ENCODE measurements around the gene TMEM25.
"Not testable (repeated sequence)": the region's sequence is repeated elsewhere in the genome, so short reads cannot be mapped to it uniquely, and the experiment has no call there.

The TMEM25 gene

DNA sequence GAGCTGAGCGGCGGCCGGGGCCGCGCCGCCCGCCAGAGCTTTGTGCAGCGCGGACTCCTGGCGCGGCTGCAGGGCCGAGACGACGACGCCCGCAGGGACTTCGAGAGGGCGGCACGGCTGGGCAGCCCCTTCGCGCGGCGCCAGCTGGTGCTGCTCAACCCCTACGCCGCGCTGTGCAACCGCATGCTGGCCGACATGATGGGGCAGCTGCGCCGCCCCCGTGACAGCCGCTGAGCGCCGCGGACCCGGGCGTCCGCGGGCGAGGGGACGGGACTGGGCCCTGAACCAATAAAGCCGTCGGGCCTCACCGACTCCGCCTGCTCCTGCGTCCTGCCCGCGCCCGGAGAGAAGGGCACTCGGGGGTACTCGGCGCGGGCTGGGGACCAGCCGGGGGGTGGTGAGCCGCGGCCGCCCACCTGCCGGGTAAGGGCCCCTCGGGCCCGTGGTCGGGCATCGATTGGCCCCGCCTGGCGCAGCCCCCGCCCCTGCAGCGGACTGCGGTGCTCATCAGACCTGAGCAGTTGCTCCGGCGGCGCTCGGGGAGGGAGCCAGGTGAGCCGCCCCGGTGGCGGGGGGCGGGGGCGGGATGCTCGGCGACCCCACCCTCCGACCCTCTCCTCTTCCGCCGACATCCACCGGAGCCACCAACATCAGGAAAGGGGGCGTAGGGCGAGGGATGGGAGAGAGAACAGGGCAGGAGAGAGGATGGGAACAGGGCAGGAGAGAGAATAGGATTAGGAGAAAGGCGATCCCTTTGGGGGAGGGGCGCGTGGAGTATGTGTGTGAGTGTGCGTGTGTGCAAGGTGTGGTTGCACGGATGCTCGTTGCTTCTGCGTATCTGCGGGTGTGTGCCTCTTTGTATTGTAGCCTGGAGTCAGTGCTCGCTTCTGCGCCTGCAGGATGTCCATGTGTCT, at the start of gene TMEM25:
TMEM25 (plus strand) TSS at position 510 of the 914 bp plus-strand sequence. CDS start 610 bp downstream, outside the sequence.
- peak; percentile 57 for DNase-seq (ENCODE audit: low spot score)

DNA sequence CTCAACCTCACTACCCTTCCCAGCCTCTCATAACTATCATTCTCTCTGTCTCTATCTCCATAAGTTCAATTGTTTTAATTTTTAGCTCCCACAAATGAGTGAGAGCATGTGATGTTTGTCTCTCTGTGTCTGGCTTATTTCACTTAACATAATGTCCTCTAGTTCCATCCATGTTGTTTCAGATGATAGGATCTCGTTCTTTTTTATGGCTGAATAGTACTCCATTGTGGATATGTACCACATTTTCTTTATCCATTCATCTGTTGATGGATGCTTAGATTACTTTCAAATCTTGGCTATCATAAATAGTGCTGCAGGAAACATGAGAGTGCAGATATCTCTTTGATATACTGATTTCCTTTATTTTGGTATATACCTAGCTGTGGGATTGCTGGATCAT, 49.8 kb upstream of the TMEM25 start:
- DNase-seq (ENCODE audit: low spot score) = not testable (repeated sequence)

DNA sequence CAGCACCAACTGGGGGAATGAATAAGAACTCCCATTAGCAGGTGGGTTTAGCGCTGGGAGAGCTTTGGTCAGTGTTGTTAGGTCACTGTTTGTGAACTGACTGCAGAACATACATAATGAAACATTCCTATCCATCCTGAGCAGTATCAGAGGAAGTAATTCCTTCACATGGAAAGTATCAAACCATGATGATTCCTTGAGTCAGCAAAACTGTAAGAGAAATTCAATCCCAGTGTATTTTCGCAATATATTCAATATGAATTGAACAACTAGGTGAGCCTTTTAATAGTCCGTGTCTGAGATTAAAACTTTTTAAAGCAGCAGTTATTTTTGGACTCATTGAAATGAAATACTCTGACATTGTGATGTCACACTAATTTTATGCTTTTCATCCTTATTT, 46.6 kb upstream of the TMEM25 start:
- DNase-seq (ENCODE audit: low spot score) = no peak

DNA sequence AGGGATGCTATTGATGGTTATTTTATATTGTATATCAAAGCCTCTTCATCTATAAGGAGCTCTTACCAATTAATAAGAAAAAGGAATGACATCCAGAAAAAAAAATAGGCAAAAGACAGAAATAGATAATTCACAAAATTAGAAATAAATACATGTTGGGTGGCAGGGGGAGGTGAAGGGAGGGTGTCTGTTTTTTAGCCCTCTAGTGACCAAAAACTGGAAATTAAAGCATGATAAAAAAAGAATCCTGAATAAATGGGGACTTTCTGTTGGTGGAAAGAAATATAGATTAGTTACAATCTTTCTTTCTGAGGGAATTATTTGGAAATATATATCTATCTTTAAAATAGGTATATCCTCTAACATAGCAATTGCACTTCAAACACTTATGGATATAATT, 45.7 kb upstream of the TMEM25 start:
- no peak for DNase-seq (ENCODE audit: low spot score)

DNA sequence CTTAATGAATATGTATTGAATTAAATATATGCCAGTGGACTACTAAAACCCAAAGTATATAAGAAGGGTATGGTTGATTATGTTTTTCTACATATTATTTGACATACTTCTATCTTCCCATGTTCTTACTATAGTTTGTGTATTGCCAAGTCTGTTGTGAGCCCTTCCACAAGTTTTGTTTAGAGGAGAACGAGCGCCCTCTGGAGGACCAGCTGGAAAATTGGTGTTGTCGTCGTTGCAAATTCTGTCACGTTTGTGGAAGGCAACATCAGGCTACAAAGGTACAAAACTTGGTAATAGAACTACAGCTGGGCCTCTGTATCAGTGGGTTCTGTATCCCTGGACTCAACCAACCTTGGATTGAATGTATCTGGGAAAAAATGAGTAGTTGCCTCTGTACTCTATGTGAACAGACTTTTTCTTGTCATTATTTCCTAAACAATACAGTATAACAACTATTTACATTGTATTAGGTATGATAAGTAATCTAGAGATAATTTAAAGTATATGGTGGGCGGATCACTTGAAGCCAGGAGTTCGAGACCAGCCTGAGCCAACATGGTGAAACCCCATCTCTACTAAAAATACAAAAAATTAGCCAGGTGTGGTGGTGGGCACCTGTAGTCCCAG, 42.4 kb upstream of the TMEM25 start:
- DNase-seq (ENCODE audit: low spot score) = peak; percentile 80

DNA sequence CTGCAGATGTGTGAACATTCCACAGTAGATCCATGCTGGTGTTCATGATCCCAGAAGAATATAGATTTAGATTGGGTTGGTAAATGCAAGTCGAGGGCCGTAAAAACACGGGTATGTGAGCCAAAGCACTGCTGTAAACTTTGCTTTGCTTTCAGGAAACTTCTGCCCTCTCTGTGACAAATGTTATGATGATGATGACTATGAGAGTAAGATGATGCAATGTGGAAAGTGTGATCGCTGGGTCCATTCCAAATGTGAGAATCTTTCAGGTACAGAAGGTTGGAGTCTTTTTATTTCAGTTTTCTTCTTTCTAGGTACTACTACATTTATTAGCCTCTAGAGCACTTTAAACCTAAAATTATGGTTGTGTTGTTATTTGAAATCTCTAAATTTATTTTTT, 40.0 kb upstream of the TMEM25 start:
- no peak for DNase-seq (ENCODE audit: low spot score)

DNA sequence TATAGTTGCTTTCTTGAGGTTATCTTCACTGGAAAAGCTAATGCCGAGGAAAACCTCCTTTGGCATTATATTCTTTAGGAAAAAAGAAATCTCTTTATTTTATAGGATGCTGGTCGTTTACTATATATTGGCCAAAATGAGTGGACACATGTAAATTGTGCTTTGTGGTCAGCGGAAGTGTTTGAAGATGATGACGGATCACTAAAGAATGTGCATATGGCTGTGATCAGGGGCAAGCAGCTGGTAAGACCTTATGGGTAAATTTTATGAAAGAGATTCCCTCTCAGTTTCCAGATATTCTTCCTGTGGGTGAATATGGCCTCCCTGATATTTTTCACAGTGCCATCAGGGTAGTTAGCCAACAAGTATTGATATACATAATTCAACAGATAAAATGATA, 33.2 kb upstream of the TMEM25 start:
- no peak for DNase-seq (ENCODE audit: low spot score)

DNA sequence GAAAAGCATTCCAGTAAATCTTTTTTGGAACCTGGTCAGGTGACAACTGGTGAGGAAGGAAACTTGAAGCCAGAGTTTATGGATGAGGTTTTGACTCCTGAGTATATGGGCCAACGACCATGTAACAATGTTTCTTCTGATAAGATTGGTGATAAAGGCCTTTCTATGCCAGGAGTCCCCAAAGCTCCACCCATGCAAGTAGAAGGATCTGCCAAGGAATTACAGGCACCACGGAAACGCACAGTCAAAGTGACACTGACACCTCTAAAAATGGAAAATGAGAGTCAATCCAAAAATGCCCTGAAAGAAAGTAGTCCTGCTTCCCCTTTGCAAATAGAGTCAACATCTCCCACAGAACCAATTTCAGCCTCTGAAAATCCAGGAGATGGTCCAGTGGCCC, 27.8 kb upstream of the TMEM25 start:
- DNase-seq (ENCODE audit: low spot score) = no peak

DNA sequence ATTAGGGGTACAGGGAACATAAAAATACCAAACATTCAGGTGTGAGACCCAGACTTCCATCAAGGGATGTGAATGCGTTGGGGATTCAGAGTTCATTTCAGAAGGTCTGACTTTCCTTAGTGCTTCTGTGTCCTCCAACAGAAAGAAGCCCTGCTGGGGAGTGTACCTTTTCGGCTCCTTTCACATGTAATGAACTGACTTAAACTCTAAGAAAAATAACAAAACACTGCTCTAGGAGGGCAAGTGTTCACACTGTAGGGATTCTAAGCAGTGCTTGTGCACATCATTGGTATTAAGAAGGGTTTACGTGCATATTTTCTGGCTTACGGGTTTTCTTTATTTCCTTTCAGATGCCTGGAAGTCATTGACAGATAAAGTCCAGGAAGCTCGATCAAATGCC, 19.4 kb upstream of the TMEM25 start:
- DNase-seq (ENCODE audit: low spot score) = no peak

DNA sequence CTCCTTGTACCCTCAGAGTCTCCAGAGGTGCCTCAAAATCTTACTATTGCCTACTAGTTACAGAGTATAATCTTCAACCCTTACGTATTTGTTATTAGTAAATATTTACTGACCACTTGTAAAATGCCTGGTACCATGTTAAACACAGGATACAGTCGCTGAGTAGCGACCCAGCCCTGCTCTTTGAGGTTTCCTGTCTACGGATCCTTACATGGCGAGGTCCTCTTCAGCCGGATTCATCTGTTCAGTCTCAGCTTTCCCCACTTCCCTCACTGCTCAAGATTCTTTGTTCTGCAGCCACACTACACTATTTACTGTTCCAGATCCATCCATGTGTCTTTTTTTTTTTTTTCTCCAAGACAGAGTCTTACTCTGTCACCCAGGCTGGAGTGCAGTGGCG, 16.9 kb upstream of the TMEM25 start:
- DNase-seq (ENCODE audit: low spot score) = no peak

DNA sequence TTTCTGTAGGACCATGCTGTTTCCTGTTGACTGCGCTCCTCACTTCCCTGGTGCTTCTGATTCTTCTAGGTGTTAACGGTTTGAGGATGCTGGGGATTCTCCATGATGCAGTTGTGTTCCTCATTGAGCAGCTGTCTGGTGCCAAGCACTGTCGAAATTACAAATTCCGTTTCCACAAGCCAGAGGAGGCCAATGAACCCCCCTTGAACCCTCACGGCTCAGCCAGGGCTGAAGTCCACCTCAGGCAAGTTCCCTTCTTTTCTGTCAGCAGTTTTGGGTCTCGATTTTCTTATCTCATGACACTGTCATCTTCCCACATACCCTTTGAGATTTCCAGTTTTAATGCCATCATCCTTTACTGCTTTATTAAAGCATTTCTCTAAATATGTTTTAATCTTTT, 11.4 kb upstream of the TMEM25 start:
- no peak for DNase-seq (ENCODE audit: low spot score)

DNA sequence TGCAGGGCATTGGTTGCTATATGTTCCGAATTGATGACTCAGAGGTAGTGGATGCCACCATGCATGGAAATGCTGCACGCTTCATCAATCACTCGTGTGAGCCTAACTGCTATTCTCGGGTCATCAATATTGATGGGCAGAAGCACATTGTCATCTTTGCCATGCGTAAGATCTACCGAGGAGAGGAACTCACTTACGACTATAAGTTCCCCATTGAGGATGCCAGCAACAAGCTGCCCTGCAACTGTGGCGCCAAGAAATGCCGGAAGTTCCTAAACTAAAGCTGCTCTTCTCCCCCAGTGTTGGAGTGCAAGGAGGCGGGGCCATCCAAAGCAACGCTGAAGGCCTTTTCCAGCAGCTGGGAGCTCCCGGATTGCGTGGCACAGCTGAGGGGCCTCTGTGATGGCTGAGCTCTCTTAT, 9.1 kb upstream of the TMEM25 start:
- no peak for DNase-seq (ENCODE audit: low spot score)

DNA sequence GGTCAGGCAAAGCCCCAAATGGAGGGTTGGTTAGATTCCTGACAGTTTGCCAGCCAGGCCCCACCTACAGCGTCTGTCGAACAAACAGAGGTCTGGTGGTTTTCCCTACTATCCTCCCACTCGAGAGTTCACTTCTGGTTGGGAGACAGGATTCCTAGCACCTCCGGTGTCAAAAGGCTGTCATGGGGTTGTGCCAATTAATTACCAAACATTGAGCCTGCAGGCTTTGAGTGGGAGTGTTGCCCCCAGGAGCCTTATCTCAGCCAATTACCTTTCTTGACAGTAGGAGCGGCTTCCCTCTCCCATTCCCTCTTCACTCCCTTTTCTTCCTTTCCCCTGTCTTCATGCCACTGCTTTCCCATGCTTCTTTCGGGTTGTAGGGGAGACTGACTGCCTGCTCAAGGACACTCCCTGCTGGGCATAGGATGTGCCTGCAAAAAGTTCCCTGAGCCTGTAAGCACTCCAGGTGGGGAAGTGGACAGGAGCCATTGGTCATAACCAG, 8.4 kb upstream of the TMEM25 start:
- no peak for DNase-seq (ENCODE audit: low spot score)

DNA sequence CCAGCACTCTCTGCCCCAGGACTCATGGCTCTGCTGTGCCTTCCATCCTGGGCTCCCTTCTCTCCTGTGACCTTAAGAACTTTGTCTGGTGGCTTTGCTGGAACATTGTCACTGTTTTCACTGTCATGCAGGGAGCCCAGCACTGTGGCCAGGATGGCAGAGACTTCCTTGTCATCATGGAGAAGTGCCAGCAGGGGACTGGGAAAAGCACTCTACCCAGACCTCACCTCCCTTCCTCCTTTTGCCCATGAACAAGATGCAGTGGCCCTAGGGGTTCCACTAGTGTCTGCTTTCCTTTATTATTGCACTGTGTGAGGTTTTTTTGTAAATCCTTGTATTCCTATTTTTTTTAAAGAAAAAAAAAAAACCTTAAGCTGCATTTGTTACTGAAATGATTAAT, 6.6 kb upstream of the TMEM25 start:
- no peak for DNase-seq (ENCODE audit: low spot score)

DNA sequence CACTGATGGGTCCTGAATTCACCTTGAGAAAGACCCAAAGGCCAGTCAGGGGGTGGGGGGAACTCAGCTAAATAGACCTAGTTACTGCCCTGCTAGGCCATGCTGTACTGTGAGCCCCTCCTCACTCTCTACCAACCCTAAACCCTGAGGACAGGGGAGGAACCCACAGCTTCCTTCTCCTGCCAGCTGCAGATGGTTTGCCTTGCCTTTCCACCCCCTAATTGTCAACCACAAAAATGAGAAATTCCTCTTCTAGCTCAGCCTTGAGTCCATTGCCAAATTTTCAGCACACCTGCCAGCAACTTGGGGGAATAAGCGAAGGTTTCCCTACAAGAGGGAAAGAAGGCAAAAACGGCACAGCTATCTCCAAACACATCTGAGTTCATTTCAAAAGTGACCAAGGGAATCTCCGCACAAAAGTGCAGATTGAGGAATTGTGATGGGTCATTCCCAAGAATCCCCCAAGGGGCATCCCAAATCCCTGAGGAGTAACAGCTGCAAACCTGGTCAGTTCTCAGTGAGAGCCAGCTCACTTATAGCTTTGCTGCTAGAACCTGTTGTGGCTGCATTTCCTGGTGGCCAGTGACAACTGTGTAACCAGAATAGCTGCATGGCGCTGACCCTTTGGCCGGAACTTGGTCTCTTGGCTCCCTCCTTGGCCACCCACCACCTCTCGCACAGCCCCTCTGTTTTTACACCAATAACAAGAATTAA, 6.1 kb upstream of the TMEM25 start:
- DNase-seq (ENCODE audit: low spot score) = no peak

DNA sequence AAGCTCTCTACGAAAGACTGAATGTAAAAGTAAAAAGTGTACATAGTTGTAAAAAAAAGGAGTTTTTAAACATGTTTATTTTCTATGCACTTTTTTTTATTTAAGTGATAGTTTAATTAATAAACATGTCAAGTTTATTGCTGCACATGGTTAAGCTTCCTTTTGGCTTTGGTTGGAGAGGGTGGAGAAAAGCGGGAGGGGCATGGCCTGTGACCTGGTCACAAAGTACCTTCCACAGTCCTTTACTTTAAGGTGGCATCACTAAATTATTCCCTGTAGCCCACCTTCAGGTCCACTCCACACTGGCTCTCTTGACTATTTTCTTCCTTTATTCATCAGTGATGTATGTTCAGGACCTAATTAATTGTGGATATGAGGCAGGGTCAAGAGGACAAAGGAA, 4.3 kb upstream of the TMEM25 start:
- no peak for DNase-seq (ENCODE audit: low spot score)

DNA sequence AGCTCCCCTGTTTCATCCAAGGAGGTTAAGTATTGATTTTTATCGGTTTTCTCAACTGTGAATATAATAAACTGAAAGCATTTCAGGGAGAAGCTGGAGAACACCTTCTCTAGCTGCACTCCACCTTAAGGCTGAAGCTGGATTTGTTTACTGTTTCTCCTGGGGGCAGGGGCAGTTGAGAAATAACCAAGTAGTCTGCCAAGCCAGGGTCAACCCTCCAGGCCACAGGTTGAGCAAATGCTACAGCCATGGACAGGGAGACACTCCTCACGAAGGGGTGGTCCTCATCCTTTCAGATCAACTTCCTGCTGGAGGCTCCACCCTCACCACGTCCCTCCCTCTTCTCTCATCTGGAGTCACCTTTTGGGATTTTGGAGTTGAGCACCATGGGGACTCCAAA, 3.9 kb upstream of the TMEM25 start, which contains the start of gene TTC36:
TTC36 (plus strand) TSS at position 366 of the 400 bp plus-strand sequence; CDS start at position 387, 21 bp downstream.
- DNase-seq (ENCODE audit: low spot score) = no peak

DNA sequence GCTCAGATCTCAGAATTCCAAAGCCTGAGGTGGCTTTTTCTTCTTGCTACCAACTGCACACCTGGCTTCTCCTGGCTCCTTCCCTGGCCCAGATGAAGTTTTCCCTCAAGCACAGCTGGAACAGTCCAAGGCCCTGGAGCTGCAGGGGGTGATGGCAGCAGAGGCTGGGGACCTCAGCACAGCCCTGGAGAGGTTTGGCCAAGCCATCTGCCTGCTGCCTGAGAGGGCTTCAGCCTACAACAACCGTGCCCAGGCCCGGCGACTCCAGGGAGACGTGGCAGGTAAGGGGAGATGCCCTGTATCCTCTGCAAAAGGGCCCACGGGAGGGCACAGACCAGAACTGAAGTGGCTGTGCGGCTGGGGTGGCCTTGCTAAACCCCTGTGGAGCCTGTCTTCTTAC, 2.5 kb upstream of the TMEM25 start:
- DNase-seq (ENCODE audit: low spot score) = no peak

DNA sequence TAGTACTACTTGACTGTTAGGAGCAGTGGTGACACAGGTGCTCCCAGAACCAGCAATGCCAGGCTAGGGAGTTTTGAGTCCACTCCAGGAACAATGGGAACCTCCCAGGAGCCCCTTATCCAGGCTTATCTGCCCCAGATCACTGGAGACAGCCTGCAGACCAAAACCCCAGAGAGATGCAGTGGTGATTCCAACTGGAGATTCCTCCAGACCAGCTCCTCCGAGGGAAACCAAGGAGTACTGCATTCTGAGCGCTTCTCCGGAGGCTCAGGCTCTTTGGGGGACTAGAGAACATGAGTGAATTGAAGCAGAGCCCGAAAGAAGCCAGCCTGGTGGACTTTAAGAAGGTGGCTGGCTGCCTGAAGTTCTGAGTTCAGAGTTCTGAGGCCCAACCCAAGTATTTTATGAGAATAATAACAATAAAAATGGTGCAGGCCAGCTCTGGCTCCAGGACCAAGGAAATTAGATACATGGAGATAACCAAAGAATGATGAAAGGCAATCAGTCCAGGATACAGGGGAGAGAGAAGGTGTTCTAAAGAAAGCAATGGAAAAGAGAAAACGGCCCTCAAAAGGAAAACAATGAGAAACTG, 1.3 kb upstream of the TMEM25 start:
- no peak for DNase-seq (ENCODE audit: low spot score)

DNA sequence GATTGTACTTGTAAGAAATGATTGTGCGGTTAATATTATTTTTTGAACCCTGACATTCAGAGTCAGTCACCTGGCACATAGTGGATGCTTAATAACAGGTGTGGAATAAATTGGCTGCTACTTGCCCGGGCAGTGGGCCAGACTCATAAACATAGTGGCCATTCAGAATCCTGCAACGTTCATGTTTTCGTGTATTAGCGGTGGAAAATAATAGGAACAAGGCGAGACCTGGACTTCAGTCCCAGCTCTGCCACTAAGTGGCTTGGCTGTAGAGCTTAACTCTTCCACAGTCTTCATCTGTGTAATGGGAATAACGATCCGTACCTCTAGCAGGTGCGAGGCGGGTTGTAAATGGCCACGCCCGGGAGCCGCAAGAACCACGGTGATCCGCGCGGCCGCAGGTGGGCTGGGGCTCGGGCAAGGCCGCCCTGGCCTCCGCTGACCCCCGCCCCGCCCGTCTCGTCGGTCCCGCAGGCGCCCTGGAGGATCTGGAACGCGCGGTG, 761 bp upstream of the TMEM25 start:
- DNase-seq (ENCODE audit: low spot score) = no peak

DNA sequence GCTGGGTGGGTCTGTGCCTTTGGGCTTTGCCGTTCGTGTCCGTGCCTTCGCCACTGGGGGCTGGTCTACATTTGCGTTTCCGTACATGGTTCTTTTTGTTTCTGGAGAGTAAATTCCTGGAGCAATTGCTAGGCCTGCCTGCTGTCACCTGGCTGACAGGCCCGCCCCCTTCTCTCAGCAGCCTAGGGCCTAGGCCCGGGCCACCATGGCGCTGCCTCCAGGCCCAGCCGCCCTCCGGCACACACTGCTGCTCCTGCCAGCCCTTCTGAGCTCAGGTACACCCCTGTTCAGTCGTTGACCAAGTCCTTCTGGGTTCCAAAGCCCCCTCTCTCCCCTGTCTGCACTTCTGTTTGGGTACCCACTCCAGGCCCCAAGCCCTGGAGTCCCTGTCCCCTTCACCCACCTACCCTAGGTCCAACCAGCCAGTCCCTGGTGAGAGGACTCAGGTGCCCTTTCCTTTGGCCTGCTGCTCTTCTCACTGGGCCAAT, 649 bp downstream of the TMEM25 start:
- DNase-seq (ENCODE audit: low spot score) = peak; percentile 13

DNA sequence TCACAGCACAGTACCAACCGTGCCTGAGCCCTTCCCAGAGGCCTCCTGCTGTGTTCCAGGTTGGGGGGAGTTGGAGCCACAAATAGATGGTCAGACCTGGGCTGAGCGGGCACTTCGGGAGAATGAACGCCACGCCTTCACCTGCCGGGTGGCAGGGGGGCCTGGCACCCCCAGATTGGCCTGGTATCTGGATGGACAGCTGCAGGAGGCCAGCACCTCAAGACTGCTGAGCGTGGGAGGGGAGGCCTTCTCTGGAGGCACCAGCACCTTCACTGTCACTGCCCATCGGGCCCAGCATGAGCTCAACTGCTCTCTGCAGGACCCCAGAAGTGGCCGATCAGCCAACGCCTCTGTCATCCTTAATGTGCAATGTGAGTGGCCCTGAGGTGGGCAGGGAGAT, 1.1 kb downstream of the TMEM25 start:
- no peak for DNase-seq (ENCODE audit: low spot score)

Data from globus pallidus (tissue), 1 donor.